ENCODE measurements around the gene CEBPE.

DNA sequence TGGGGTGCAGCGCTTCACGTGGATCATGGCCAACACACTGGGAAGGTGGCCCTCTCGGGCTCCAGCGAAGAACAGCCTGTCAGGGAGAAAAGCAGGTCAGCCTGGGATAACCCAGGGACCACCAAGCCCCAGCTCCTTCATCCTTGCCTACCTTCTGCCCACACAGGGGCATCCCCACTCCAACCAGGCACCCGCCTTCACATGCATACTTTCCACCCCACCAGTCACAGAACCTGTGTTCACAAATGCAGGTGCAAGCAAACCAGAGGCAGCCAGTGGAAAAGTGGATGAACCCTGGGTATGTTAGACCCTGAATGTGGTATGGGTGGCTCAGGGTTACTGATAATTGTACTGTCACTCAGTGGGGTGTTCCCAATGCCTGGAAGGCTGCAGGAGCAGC is 12.4 kb upstream of the CEBPE start:
- TF ChIP-seq, protein P1, sequence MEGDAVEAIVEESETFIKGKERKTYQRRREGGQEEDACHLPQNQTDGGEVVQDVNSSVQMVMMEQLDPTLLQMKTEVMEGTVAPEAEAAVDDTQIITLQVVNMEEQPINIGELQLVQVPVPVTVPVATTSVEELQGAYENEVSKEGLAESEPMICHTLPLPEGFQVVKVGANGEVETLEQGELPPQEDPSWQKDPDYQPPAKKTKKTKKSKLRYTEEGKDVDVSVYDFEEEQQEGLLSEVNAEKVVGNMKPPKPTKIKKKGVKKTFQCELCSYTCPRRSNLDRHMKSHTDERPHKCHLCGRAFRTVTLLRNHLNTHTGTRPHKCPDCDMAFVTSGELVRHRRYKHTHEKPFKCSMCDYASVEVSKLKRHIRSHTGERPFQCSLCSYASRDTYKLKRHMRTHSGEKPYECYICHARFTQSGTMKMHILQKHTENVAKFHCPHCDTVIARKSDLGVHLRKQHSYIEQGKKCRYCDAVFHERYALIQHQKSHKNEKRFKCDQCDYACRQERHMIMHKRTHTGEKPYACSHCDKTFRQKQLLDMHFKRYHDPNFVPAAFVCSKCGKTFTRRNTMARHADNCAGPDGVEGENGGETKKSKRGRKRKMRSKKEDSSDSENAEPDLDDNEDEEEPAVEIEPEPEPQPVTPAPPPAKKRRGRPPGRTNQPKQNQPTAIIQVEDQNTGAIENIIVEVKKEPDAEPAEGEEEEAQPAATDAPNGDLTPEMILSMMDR (IDR thresholded peaks at IDR 0.05), result no peak
- no peak for TF ChIP-seq POLR2A (IDR thresholded peaks at IDR 0.05)
